Endometrial microvascular endothelial cells (primary cell): ENCODE data around the gene ROBO2. TPM values are rescaled to one million over a fixed set of nuclear protein-coding genes. Genes with fewer than 3 reads are reported as not detected.

ENCODE experiments used
- in situ Hi-C: cut with HindIII; loops from 2 replicates; pipeline ENCODE4 v1.10.0; 2017; ENCODE audit warnings: low sequenced_read_pairs, low pct_unique_long_range_greater_than_20kb; ENCODE audit errors: inconsistent ontology term
- total RNA-seq: library from RNA; depleted of rRNA; stranded (reverse); fragments of >200 nt; gene quantifications from one replicate; pipeline ENCODE4 v1.2.3, GENCODE V29; 2015; ENCODE audit errors: inconsistent ontology term

Gene ROBO2
- total RNA-seq, 1 donor from 2014 or later = 0.09 TPM

GRCh38 chr3:77491961-77492360, 452.1 kb downstream of the ROBO2 start:
- in situ Hi-C loops = no loop called here

DNA sequence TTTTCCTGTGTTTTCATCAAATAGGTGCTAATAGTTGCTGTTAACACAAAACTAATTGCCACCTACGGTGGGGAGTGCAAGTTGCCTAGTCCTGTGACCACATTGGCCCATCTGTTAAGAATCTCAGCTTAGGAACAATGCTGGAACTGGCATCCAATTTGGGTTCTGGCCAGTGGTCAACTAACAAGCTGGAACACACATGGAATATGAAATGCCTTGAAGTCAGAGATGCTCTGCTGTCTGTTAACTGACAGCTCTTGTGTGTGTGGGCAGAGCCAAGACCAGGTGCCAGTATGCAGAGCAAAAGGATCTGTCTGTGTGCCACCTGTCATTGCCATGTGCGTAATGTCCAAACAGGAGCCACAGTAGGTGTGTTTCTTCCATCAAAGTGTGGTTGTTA, 460.8 kb downstream of the ROBO2 start:
- in situ Hi-C loops = no loop called here

- in situ Hi-C loops = no loop called here
These were observed 466.5 kb downstream of the ROBO2 start for GRCh38 chr3:77506384-77506783.

- in situ Hi-C loops = no loop called here
These were observed 473.6 kb downstream of the ROBO2 start for GRCh38 chr3:77513542-77513941.

GRCh38 chr3:77514766-77515165, 474.9 kb downstream of the ROBO2 start:
- in situ Hi-C loops = no loop called here

- in situ Hi-C loops = no loop called here
These were observed 484.6 kb downstream of the ROBO2 start for GRCh38 chr3:77524463-77524862.

- in situ Hi-C loops = no loop called here
These were observed 485.2 kb downstream of the ROBO2 start for GRCh38 chr3:77524946-77525682.

GRCh38 chr3:77526573-77527113, 486.7 kb downstream of the ROBO2 start:
- in situ Hi-C loops = no loop called here

DNA sequence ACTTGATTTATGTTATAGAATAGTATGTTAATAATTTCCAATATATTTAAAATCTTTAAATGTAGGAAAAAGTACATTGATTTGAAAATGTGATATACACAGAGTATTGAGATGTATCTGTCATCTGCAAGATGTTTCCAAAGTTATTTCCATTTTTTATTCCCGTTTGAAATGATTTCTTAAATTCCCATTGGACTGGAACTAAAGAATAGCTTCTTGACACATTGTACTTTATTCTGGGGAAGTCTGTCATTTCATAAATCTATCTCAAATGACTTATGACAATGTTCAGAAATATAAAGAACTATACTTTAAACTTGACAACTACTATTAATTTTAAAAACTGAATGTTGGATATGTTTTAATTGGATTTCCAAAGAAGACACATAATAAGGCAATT, 489.6 kb downstream of the ROBO2 start:
- in situ Hi-C loops = no loop called here

- in situ Hi-C loops = no loop called here
These were observed 491.0 kb downstream of the ROBO2 start for GRCh38 chr3:77530870-77531269.

DNA sequence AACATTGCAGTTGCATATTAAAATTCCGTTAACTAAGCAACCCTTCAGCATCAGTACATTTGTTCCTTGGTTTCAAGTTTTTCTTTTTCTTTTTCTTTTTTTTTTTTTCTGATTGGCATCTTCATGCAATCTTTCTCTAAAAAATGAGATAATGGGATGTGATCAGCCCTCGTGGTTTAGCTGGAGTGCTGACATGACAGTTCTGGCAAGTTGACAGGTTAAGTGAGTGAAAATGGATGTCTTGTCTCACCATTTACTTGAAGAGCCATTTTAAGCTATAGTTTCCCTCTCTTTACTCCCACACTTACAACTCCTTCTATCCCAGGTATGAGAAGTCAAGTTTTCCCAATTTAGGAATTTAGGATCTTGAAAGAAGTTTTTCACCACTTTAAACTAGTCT, 495.2 kb downstream of the ROBO2 start:
- in situ Hi-C loops = no loop called here

DNA sequence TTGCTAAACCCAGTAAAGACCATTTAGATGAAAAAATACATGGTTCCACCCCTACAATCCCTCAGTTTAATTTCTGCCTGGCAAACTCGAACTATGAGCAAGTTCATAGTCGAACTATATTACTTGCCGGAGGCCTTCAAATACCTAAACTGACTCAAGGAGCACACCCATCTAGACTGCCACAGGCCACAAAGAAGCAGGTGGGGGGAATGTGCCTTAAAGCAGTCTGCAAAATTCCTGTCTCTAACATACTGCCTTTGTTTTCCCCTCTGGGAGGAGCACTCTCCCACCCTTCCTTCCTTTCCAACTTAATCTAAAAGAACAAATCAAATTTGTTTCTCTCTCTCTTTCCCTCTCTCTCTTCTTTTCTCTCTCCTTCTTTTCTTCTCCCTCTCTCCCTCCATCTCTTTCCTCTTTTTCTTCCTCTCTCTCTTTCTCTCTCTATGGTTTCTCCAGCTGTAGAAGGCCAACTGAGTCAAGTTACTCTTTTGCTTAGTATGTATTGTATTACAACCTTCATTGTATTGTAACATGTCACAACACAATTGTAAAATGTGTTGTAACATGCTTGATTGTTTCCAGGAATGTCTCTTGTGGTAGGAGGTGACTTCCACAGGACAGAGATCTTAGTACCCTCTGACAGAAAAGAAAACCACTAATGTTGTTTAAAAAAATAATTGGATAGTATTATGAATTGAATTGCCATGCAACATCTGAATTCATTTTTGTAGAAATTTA, 496.3 kb downstream of the ROBO2 start:
- in situ Hi-C loops = no loop called here

DNA sequence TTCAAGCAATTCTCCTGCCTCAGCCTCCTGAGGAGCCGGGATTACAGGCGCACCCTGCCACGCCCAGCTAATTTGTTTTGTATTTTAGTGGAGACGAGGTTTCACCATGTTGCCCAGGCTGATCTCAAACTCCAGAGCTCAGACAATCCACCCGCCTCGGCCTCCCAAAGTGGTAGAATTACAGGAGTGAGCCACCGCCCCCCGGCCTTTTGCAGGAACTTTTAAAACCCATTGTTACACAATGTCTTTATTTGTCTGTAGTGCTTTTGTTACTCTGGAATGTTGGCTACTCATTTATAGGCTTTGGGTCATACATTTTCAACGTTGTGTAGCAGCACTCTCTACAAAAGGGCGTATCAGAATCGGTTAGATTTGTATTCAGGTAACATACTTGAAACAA, 499.1 kb downstream of the ROBO2 start:
- in situ Hi-C loops = no loop called here

GRCh38 chr3:77539677-77540076, 499.8 kb downstream of the ROBO2 start:
- in situ Hi-C loops = no loop called here

DNA sequence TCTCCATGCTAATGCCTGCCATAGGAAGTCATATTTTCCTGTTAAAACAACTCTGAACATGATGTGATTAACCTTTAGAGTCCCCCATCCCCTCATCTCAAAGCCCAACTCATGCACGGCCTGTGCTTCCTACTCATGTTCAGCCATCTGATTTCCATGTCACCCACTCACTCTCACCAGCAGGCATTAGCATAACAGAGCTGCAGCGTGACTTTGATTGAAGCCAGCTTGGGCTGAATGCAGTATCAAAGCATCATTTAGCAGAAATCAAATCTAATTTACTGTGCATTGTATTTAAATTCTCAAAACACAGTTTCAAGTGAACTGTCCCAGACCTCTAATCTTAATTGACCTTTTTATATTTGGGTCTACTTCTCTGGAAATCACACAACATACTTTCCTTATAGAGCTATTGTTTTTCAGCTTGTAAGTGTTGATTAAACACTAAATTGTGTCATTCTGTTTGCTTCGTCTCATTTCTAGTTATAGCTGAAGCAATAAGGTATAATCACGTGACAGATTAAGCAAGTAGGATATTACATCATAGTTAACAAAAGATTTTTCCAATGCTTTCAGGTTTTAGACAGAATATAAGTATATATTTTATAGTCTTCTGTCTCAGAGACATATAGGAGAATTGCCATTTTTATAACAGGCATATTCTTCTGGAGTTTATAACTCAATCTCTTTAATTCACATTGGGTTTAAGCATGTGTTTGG, 501.5 kb downstream of the ROBO2 start:
- in situ Hi-C loops = no loop called here

DNA sequence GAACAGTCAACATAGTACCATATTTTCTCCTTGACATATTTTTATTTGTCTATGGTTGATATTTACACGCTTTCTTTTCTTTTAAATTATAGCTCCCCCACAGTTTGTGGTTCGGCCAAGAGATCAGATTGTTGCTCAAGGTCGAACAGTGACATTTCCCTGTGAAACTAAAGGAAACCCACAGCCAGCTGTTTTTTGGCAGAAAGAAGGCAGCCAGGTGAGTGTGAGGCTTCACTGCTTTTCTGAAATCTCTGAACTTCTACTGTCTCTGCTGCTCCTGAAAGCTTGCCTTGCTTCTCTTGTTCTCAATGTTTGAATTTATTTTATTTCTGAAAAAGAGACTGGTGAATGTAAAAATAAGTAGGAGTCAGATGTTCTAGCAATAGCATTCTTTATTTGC, 506.3 kb downstream of the ROBO2 start:
- in situ Hi-C loops = no loop called here

GRCh38 chr3:77549034-77549433, 509.1 kb downstream of the ROBO2 start:
- in situ Hi-C loops = no loop called here

DNA sequence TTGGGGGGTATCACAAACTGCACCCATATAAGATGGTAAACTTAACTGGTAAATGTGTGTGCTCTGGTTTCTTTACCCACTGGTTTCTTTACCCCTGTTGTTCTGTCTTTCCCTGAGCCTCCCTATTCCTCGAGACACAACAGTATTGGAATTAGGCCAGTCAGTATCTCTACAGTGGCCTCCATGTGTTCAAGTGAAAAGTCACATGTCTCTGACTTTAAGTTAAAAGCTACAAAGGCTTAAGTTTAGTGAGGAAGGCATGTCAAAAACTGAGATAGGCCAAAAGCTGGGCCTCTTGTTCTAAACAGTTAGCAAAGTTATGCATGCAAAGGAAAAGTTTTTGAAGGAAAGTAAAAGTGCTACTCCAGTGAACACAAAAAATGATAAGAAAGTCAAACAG, 513.3 kb downstream of the ROBO2 start:
- in situ Hi-C loops = no loop called here

DNA sequence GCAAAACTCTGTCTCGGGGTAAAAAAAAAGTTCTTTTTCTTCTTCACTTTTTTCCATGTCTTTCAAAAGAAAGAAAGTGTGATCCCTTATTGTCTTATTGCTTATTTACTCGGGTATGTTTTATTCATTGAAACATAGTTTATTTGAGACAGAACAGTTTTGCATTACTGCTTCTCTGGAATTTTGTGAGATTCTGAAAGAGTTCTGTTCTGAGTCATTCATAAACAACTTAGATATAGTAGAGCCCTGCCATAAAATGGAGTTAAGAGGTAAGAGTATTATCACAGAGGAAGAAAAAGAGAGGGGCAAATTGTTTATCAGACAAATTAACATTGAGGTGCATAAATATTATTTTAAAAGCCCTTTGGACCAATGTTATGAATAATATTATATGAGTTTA, 522.2 kb downstream of the ROBO2 start:
- in situ Hi-C loops = no loop called here

DNA sequence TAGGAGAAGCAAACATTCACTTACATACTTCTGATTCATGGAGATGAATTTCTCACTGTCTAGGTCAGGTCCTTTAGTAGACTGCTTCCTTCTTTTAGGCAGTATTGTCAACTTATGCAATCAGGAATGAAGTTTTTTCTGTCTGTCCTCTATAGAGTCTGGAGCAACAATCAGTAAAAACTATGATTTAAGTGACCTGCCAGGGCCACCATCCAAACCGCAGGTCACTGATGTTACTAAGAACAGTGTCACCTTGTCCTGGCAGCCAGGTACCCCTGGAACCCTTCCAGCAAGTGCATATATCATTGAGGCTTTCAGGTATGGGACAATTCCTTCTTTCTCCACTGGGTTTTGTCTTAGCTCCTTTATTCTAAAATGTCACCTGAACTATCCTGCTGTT, 523.1 kb downstream of the ROBO2 start:
- in situ Hi-C loops = no loop called here
